GM12892 (cell line): ENCODE data around the gene GHDC.

Experiments
- DNase-seq: peaks from one replicate; pipeline ENCODE4 v3.0.0; 2011; ENCODE audit not compliant: insufficient read length
- FAIRE-seq: peaks from 2 replicates; lab custom pipeline; 2011; peaks lifted over from hg19 to GRCh38; lab: Jason Lieb, UNC
- POLR2A ChIP-seq: IDR thresholded peaks from 2 replicates; pipeline ENCODE4 v1.6.1; 2011; ENCODE audit warnings: low read depth, low read length, control low read depth
- POLR2AphosphoS5 ChIP-seq: IDR thresholded peaks from 2 replicates; pipeline ENCODE4 v1.6.1; 2011; ENCODE audit warnings: low read depth, low read length, control low read depth
- TAF1 ChIP-seq: IDR thresholded peaks from 2 replicates; pipeline ENCODE4 v1.6.1; 2011; ENCODE audit warnings: low read depth, mild to moderate bottlenecking, control low read depth, low read length, borderline replicate concordance

Gene GHDC

DNA sequence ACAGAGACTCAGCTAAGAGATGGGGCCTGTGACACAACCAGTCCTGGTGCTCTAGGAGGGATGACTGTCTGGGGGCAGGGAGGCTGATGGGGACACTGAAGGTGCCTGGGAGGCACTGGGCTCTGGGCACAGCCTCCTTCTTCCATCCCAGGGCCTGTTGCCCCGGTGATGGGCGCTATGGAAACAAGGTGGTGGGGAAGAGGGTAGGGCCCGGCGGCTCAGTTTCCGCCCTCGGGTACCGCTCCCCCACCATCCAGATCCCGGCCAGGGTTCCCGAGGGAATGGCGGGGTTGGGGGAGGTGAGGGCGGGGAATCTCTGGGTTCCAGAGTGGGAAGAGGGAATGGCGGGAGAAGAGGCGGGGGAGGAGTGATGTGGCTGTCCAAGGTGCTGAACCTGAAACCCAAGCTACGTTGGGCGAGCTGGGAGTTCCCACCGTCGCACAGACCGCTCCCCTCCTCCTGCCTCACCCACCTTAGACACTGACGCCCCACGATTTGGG, 14.3 kb downstream of the GHDC start:
- no peak for DNase-seq
- TF ChIP-seq TAF1 (no peak), POLR2AphosphoS5 (no peak)
- FAIRE-seq, result peak; percentile 70

DNA sequence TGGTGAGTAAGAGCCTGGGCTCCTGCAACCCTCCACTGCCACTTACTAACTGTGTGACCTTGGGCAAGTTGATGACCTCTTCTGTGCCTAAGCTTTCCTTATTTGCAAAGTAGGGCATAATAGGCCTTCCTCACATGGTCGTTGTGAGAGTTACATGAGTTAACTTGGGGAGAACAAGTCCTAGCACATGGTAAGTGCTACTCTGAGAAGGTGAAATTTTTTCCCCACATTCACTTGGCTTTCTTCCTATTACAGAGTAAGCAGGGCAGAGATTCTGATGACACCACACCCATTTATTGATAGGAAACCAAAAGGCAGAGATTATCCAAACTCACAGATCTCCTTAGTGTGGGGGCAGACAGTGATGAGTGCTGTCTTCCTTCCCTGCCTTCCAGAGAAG, 15.0 kb downstream of the GHDC start:
- DNase-seq (no peak), FAIRE-seq (peak; percentile 24)
- no peak for TF ChIP-seq POLR2AphosphoS5
- no peak for TF ChIP-seq POLR2A
- TF ChIP-seq TAF1, result no peak

DNA sequence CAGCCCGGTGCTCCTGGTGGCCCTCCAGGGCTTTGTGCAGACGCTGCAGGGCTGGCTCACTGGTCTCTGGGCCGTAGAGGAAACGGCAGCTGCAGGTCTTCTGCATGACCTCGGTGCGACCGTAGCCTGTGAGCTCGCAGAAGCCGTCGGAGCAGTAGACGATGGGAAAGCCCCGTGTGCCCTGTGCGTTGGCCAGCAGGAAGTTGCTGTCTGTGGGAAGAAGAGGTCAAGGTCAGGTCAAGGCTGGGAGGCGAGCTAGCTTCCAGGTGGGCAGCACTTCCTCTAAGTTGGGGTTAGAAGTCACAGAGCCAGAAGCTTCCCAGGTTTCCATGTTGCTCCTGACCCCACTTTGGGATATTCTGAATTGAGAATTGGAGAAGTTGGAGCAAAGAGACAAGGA, 15.5 kb downstream of the GHDC start:
- DNase-seq (peak; percentile 63), FAIRE-seq (peak; percentile 95)
- TF ChIP-seq POLR2AphosphoS5 (no peak), TAF1 (no peak), POLR2A (no peak)

DNA sequence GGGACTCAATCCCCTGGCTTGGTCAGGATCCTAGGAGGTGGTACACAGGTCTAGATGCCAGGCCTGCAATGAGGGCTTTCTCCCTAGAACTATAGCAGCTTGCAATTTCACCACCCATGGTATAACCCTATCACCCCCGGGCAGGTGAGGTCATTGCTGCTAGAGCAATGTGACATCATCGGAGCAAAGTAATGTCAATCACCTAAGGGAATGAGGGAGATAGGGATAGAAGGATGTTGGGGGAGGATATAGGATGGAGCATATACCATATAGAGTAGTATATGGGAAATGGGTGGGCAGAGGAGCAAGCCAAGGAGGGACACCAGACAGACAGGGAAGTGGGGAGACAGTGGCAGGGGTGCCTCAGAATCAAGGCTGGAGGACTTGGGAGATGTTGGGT, 16.6 kb downstream of the GHDC start:
- TF ChIP-seq POLR2A (no peak), TAF1 (no peak)
- DNase-seq (no peak), FAIRE-seq (no peak)

DNA sequence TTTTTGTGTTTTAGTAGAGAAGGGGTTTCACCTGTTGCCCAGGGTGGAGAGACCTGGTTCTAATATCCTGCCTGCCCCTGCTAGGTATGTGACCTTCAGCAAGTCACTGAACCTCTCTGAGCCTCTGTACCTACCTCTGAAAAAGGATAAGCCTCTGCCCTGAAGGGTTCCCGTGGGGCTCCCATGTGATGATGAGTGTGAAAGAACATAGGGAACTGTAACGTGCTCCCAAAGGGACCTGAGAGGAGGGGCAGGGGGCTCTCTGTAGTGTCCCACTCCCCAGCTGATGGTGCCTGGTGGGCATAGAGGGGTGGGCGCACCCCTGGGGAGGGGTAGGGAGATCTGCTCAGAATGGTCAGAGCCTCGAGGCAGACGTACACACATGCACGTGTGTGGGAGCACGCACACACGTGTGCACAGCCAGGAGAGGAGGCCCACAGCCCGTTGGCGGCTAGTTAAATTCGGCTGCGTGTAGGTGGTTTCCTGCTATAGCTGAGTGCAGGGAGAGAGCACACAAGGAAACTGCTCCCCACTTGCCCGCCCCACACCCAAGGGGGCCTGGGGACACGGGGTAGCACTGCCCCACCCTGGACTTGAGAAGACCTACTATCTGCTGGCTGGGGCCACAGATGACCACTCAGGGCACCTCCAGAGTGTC, 20.0 kb downstream of the GHDC start:
- no peak for DNase-seq
- FAIRE-seq, result peak; percentile 50
- no peak for TF ChIP-seq POLR2A
- TF ChIP-seq TAF1, result no peak
- no peak for TF ChIP-seq POLR2AphosphoS5

DNA sequence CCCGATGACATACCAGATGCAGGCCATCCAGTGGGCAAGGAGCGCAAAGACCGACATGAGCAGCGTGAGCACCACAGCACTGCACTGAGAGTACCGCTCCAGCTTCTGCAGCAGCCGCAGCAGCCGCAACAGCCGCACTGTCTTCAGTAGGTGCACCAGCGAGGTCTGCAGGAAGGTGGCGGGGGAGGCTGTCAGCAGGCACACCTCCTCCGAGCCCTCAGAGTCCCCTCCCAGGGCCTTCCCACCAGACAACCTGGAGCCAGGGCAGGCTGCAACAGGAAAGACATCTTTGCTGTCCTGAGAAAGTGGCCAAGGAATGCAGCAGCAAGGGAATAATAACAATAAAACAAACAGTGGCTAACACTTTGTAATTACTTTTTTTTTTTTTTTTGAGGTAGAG, 22.5 kb downstream of the GHDC start:
- no peak for TF ChIP-seq TAF1
- no peak for TF ChIP-seq POLR2A
- no peak for FAIRE-seq
- no peak for DNase-seq

DNA sequence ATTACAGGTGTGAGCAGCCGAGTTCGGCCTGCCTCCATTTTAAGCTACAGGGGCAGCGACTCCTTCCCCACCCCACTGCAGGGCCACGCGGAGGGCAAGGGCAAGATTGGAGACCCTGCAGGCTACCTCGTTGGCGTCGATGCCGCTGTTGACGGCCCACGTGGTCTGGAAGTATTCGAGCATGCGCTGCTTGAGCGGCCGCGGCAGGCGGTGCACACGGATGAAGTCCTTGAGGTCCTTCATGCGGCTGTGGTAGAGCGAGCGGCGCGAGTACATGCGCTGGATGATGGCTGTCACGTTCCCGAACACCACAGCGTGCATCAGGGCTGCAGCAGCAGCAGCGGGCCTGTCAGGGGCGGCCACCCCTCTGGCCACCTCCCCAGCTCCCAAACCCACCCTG, 24.9 kb downstream of the GHDC start:
- no peak for DNase-seq
- no peak for FAIRE-seq
- TF ChIP-seq TAF1 (no peak), POLR2A (no peak), POLR2AphosphoS5 (no peak)

DNA sequence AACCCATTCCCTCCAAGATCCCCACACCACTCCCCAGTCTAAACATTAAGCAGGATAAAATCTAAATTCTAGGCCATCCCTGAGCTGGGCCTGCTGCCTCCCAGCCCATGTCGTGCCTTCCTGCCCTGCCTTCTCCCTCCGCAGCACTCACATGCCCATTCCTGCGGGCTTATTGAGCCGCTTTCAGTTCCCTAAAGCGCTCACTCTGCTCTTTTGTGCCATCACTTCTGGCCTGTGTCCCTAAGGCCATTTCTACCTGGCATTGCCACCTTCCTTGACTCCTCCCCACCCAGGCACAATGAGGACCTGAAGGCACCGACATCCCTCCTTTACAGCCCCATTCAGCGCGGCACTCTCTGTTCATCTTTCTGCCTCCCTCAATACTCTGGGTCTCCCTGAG, 26.5 kb downstream of the GHDC start:
- no peak for TF ChIP-seq POLR2AphosphoS5
- TF ChIP-seq POLR2A, result no peak
- TF ChIP-seq TAF1, result no peak
- no peak for FAIRE-seq

DNA sequence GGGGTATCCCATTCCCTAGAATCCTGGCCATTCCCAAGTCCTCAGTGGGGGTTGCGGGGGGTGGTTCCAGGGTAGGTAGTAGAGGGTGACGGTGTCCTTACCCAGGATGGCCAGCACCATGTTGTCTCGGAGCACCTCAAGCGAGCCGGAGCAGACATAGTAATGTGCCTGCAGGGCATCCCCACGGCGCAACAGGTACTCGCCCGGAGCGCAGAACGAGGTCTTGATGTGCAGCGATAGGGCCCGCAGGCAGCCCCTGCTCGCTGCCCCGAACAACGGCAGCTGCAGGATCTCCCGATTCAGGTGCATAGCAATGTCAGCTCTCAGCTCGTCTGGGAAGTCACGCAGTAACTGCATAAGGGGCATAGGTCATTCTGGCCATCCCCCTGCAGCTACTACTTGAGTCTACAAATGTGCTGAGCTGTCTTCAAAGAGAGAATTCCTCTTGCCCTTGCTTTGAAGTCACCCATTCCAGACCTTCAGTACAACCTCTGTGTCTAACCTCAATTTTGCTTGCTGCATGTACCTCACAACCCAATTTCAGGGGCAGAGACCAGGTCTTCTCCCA, 28.0 kb downstream of the GHDC start:
- DNase-seq (no peak), FAIRE-seq (no peak)
- no peak for TF ChIP-seq TAF1
- no peak for TF ChIP-seq POLR2A
- no peak for TF ChIP-seq POLR2AphosphoS5

More for the DNA sequence above, 26.5 kb downstream of the GHDC start:
- DNase-seq, result no peak

DNA sequence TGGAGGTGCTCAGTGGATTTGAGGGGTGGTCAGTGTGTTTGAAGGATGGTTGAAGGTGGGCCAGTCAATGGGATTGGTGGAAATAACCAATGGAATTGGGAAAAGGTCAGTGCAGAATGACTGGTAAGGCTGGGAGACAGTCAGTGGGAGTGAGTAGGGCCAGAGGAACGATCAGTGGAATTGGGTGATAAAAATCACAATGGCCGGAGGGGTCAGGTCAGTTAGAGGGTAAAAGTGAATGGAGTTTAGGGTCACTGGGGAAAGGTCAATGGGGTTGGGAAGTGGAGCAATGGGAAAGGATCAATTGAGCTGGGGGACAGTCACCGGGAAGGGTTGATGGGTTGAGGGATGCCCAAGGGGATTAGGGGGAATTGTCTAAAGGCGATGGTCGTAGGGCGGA, 28.5 kb downstream of the GHDC start:
- no peak for DNase-seq
- FAIRE-seq, result no peak
- TF ChIP-seq POLR2AphosphoS5 (no peak), POLR2A (no peak), TAF1 (no peak)

DNA sequence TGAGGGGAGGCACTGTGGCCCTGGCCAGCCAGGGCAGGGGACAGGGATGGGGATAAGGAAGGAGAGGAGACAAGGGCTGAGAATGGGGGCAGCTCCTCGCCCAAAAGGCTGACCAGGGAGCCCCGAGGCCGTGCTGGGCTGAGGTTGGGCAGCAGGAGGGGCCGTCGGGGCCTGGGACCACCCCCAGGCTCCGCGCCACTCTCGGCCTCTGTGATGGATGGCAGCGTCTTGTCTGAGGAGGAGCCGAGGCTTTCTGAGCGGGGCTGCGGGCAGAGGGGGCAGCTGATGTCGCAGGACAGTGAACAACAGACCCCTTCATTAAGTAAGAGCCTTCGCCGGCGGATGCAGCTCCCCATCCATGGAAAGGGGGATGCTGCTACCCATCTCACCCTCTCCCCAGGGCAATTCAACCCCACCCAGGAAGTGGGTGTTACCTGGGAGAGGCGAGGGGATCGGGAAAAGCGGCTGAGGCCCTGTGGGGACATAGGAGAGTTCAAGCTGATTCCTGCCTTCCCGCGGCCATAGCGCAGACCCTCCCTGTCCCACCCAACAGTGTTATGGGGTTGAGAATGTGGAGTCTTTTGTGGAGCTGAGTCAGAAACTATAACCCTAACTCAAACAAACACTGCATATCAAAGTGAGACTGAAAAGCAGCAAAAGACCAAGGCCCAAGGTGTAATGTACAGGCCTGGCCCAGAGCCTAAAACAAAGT, 30.4 kb downstream of the GHDC start:
- no peak for DNase-seq
- no peak for TF ChIP-seq POLR2A
- TF ChIP-seq POLR2AphosphoS5, result no peak
- TF ChIP-seq TAF1, result no peak
- no peak for FAIRE-seq

DNA sequence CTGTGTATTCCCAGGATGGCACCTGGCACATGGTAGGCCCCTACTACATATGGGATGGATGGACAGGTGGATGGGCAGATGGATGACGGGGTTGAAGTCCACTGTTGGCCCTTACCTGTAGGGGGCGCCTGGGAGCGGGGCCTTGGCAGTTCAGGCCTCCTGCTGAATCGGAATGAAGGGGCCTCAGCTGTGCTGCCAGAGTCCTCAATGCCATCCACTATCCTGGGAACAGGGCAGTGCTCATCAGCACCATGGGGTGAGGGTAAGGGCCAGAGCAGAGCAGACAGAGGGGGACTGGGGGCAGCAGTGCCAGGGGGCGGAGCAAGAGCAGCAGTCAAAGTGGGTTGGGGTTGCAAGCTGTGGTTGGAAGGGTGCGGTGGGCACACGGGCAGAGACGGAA, 31.2 kb downstream of the GHDC start:
- FAIRE-seq (no peak), DNase-seq (peak; percentile 45)
- TF ChIP-seq POLR2AphosphoS5 (no peak), TAF1 (no peak), POLR2A (no peak)
